ENCODE data around the gene SH3BGRL2. TPM values are rescaled to one million over a fixed set of nuclear protein-coding genes. Genes with fewer than 3 reads are reported as not detected.
"Not testable (repeated sequence)": the region's sequence is repeated elsewhere in the genome, so short reads cannot be mapped to it uniquely, and the experiment has no call there.

SH3BGRL2 gene
- total RNA-seq, 1 donor from 2014 or later, result 28.5 TPM

GRCh38 chr6:79614326-79615305, 16.5 kb upstream of the SH3BGRL2 start:
- ATAC-seq, result no peak

GRCh38 chr6:79617518-79617941, 13.6 kb upstream of the SH3BGRL2 start:
- ATAC-seq, result peak; percentile 43

GRCh38 chr6:79618425-79618824, 12.7 kb upstream of the SH3BGRL2 start:
- not testable (repeated sequence) for ATAC-seq

- no peak for ATAC-seq
Observed at GRCh38 chr6:79621579-79621978, 9.6 kb upstream of the SH3BGRL2 start.

- no peak for ATAC-seq
Observed at GRCh38 chr6:79622364-79622763, 8.8 kb upstream of the SH3BGRL2 start.

GRCh38 chr6:79623106-79623505, 8.0 kb upstream of the SH3BGRL2 start:
- ATAC-seq, result no peak

- peak; percentile 25 for ATAC-seq
Observed at GRCh38 chr6:79625746-79626145, 5.4 kb upstream of the SH3BGRL2 start.

GRCh38 chr6:79626811-79627210, 4.3 kb upstream of the SH3BGRL2 start:
- ATAC-seq, result no peak

GRCh38 chr6:79627422-79627821, 3.7 kb upstream of the SH3BGRL2 start:
- ATAC-seq, result no peak

GRCh38 chr6:79628466-79629288, 2.5 kb upstream of the SH3BGRL2 start:
- ATAC-seq, result peak; percentile 56

- no peak for ATAC-seq
Observed at GRCh38 chr6:79630380-79630882, 698 bp upstream of the SH3BGRL2 start.

- no peak for ATAC-seq
Observed at GRCh38 chr6:79631693-79632172, 604 bp downstream of the SH3BGRL2 start.

GRCh38 chr6:79632580-79632979, 1.5 kb downstream of the SH3BGRL2 start:
- no peak for ATAC-seq

- no peak for ATAC-seq
Observed at GRCh38 chr6:79634491-79635231, 3.5 kb downstream of the SH3BGRL2 start.

GRCh38 chr6:79635232-79635543, 4.1 kb downstream of the SH3BGRL2 start:
- ATAC-seq, result peak; percentile 83

- no peak for ATAC-seq
Observed at GRCh38 chr6:79636673-79637072, 5.5 kb downstream of the SH3BGRL2 start.

GRCh38 chr6:79640146-79641111, 9.3 kb downstream of the SH3BGRL2 start:
- ATAC-seq, result no peak

GRCh38 chr6:79646006-79646405, 14.9 kb downstream of the SH3BGRL2 start:
- no peak for ATAC-seq

GRCh38 chr6:79646561-79646960, 15.4 kb downstream of the SH3BGRL2 start:
- ATAC-seq, result no peak

- no peak for ATAC-seq
Observed at GRCh38 chr6:79647741-79648140, 16.6 kb downstream of the SH3BGRL2 start.

- no peak for ATAC-seq
Observed at GRCh38 chr6:79648328-79648727, 17.2 kb downstream of the SH3BGRL2 start.

All from esophagus mucosa (tissue), 1 donor.